ENCODE data around the gene FLT1.

The FLT1 gene

GRCh38 chr13:28357247-28357825 is 137.6 kb downstream of the FLT1 start:
- H3K27ac ChIP-seq, result no peak overlapping the region
- no peak for DNase-seq (ENCODE audit: low read depth, low spot score)

- no peak overlapping the region for H3K27ac ChIP-seq
- DNase-seq (ENCODE audit: low read depth, low spot score), result no peak
These were observed 138.3 kb downstream of the FLT1 start for GRCh38 chr13:28356561-28357021.

DNA sequence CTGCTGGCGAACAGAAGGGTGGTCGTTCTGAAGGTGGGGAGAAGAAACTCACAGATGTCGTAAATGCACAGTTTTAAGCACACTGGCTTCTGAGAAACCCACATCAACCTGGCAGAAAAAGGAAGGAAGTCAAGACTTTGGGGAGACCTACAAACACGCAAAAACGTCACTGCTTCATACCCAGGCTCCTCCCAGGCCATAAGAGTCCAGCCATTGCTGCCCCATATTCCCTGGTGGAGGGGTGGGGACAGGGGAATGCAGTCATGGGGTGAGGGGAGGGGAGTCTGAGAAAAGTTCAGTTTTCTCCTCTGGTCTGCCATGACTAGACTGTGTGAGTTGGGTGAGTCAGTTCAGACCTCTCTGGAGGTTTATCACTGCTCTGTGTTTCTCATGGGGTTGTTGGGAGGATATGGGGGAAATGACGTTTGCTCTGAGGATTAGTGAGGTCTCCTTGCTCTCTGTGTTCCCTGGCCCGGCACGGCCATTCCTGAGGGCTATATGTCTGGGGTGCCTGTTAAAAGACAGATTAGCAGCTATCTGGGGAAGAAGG is 139.0 kb downstream of the FLT1 start:
- no peak for DNase-seq (ENCODE audit: low read depth, low spot score)

DNA sequence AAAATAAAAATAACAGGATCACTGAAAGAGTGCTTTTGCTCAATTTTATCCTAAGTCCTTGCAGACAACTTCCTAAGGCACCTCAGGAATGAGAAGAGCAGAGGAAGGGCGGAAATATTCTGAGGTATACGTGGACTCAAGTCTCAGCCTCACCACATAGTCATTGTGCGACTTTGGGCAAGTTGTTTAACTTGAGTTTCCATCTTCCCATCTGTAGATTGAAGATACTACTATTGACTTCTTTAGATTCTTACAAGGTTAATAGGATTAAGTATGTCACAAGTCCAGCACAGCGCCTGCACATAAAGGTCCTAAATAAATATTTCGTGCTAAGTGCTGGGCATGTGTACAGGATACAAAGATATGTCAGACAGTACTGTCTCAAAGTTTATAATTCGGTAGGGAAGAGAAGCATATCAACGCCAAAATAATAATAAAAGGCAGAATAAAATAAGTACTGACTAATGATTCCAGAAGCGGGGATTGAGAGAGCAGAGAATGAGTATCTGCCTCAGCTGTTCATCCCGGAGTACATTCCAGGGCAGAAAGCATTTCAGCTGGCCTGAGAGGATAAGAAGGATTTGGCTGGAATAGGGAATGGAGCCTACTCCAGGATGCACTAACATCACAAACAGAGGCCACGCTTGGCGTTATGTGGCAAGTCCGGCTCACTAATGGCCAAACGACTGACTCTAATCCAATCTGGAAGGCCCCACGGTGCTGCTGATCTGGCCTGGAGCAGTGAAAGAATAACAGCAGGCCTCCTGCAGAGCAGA is 139.7 kb downstream of the FLT1 start:
- H3K27ac ChIP-seq, result no peak overlapping the region
- DNase-seq (ENCODE audit: low read depth, low spot score), result no peak

More for the DNA sequence above, 139.0 kb downstream of the FLT1 start:
- H3K27ac ChIP-seq, result no peak overlapping the region

GRCh38 chr13:28353679-28354078 is 141.2 kb downstream of the FLT1 start:
- H3K27ac ChIP-seq, result no peak overlapping the region
- no peak for DNase-seq (ENCODE audit: low read depth, low spot score)

DNA sequence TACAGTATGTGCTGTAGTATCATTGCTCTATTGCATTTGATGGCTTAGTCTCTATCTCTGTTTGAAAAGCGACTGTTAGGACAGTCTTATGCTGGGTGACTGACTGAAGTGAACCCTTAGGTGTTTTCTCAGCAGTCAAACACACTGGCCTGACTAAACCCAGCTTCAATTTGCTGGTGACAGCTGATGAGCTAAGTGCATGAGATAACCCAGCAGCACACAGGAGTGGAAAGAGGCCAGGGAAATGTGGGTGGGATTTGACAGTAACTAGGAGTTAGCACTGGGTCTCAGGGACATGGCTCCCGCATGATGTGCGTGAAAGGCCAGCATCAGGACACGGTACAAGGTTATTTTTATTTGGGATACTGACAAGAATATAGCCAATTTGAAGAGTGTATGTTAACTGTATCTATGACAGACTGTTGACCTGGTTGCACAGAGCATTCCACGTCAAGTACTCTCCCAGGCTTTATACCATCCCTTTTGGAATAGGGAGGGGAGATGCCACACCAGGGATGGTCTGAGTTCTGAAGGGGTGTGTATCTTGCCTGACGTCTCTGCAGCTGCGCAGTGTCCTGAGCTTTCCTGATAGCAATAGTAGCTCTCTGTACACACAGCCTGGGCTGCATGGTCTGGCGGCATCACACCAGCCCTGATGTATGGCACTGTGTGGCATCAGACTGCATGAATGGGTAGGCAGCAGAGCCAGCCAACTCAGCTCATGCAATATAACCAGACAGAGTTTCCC is 144.8 kb downstream of the FLT1 start:
- H3K27ac ChIP-seq, result no peak overlapping the region
- DNase-seq (ENCODE audit: low read depth, low spot score), result no peak

- no peak for DNase-seq (ENCODE audit: low read depth, low spot score)
- H3K27ac ChIP-seq, result no peak overlapping the region
These were observed 145.6 kb downstream of the FLT1 start for GRCh38 chr13:28349371-28349770.

DNA sequence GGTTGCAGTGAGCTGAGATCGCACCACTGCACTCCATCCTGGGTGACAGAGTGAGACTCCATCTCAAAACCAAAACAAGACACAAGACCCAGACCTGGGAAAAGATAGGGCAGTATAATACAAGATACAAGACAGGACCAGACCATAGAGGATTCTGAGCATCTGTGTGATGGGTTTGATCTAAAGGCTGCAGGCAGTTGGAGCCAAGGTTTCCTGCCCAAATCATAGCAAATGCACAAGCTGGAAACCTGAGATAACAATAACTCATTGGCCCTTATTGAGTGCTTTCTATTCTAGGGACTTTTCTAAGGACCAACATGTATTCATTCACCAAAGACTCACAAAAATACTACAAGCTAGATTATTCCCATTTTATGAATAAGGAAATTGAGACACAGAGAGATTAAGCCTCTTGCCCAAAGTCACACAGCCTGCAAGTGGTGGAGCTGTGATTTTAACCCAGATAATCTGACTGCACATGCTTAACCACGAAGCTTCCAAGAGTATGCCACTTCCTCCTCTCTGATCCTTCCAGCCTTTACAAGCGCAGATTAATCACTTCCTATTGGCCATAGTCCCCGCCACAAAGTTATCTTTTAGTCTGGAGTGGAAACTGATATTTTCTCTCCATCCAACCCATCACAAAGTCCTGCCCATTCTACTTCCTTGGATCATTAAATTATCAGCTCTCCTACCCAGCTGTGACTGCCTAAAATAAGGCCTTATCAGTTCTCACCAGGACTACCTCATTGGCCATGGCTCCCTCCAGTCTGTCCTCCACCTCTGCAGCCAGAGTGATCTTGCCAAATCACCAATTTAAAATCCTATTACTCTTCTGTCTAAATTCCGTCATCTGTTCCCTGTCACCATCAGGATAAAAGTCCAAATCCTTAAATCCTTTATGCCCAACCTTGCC is 147.2 kb downstream of the FLT1 start:
- DNase-seq (ENCODE audit: low read depth, low spot score), result no peak
- no peak overlapping the region for H3K27ac ChIP-seq

DNA sequence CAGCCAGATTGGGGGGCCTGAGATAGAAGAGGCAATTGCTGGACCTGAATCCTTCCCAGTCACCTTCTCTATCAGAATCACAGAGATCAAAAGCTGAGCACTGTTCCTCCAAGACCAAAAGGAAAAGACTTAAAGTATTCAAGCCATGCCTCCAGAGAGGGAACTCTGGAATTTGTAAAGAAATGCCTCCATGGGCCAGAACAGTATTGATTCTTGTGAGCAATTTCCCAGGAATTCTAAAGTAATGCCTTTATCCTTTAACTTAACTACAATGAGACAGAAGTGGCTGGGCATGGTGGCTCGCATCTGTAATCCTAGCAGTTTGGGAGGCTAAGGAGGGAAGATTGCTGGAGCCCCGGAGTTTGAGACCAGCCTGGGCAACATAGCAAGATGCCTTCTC is 148.8 kb downstream of the FLT1 start:
- DNase-seq (ENCODE audit: low read depth, low spot score), result no peak
- no peak overlapping the region for H3K27ac ChIP-seq

DNA sequence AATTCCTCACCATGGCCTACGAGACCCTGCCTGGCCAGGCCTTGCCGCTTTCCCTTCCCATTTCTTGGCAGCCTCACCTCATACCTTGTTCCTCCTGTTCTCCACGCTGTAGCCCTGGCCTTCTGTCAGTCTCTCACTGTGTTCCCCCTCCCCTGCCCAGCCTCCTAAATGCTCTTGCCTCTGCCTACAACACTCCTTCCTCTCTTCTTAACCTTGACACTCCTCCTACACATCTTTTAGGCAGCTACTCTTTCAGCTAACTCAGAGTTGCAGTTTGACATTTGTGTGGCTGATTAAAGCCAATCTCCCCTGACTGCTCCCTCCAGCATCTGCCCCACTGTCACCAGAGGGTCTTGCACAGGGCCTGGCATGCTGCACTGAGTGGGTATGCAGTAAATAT is 150.8 kb downstream of the FLT1 start:
- no peak overlapping the region for H3K27ac ChIP-seq
- no peak for DNase-seq (ENCODE audit: low read depth, low spot score)

DNA sequence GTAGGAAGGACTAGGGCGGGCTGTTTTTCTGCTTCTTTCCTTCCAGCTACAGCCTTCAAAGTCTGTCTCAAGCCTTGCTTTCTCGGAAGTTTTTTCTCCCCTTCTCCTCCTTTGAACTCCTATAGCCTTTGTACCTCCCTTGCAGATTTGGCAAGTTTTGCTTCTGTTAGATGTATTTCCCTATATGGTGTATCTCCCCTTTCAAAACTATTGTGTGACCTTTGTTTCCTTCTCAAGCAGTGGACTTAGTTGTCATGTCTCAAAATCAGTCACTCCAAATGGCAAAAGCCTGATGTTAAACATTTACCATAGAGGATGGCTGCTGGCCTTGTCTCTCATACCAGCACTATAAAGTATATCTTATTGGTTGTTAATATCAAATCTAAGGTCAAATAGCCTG is 152.7 kb downstream of the FLT1 start:
- H3K27ac ChIP-seq, result no peak overlapping the region
- DNase-seq (ENCODE audit: low read depth, low spot score), result no peak

DNA sequence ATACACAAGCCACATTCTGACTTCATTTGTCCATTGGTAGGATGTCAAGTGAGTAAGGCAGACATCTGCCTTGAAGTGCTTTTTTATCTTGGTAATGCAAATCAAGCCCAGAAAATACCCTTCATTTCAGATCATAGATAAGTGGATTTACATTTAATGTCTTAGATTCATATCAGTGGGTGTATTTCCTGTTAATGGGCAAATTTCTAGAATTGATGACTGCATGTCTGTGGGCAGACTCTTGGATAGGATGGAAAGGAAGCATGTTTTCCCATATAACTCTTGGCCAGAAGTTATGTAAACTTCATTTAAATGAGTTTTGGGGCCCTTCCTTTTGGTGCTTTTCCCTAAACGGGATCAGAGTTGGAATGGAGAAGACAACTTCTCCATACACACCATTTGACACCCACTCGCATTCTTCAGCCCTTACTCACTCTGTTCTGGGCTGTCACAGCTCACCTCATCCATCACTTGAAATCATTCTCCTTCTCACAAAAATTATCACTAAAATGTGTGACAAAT is 154.6 kb downstream of the FLT1 start:
- no peak for DNase-seq (ENCODE audit: low read depth, low spot score)
- no peak overlapping the region for H3K27ac ChIP-seq

DNA sequence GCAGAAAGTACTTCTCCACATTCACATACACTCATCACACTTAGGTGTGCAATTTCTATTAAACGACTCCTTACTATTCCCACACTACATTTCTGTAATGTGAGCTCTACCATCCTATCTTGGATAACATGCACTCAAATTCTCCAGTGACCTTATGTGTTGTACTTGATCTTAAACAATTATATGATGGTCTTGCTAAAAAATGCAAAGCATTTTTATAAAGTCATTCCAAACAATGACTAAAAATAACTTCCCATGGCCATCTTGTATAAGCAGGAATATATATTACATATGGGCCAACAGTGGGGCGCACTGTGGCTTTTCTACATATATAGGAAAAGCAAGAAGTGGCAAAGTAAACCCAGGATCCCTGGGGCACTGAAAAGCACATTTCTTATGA is 155.5 kb downstream of the FLT1 start:
- no peak for DNase-seq (ENCODE audit: low read depth, low spot score)
- no peak overlapping the region for H3K27ac ChIP-seq

GRCh38 chr13:28338742-28339141 is 156.2 kb downstream of the FLT1 start:
- no peak for DNase-seq (ENCODE audit: low read depth, low spot score)
- H3K27ac ChIP-seq, result no peak overlapping the region

- H3K27ac ChIP-seq, result no peak overlapping the region
- DNase-seq (ENCODE audit: low read depth, low spot score), result no peak
These were observed 156.8 kb downstream of the FLT1 start for GRCh38 chr13:28338006-28338574.

DNA sequence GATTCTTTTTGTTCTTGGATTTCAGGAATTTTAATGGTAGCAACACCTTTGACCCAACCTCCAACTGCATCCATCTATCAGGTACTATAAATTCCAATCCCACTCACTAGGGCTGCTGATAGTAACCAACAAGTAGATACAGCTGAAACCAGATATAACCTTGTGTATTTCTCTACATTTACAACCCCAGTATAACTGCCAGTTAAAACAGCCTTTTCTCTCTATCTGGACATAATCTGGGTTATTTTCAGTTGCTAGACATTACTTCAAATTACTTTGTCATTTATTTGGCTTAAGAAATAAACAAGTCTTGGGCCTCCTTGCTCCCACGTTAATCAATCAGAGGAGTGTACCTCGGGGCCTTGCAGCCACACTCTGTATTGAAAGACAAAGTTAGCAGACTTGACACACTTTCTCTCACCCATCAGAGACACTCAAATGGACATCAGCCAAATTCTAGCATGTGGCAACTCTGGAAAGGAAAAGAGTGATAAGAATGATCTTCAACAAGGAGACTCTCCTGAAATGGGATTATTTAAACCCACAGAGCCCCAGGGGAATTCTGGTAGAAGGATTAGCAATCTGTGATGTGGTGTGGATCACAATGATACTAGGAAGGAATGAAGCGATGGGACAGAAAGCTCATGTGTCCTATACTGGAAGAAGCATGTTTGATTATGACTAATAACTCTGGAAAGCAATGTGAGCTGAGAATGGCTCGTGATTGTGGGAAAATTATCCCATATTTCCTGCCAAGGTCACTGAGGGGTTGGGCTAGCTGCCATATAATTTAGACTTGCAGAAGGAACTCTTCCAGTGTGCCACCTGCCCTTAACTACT is 157.5 kb downstream of the FLT1 start:
- H3K27ac ChIP-seq, result no peak overlapping the region
- no peak for DNase-seq (ENCODE audit: low read depth, low spot score)

DNA sequence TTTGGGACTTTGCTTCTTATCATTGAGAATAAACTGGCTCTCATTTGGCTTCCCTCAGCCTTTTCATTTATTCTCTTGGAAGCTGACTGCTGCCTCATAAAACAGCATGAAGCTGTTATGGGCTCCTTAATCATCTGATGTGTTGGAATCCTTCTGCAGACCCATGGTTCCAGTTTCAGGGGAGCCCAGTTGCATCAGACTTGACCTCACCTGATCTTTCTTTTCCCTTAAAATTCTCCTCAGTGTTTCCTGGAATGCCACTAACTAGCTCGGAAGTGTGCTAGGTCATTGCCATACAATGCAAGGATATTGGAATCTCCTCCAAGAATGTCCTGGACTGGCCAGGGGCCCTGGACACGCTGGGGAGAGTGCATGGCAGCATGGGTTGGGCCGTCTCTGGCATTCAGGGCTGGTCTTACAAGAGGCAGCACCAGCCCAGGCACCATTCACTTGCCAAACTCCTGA is 158.7 kb downstream of the FLT1 start:
- no peak overlapping the region for H3K27ac ChIP-seq
- DNase-seq (ENCODE audit: low read depth, low spot score), result no peak

- H3K27ac ChIP-seq, result no peak overlapping the region
- no peak for DNase-seq (ENCODE audit: low read depth, low spot score)
These were observed 161.6 kb downstream of the FLT1 start for GRCh38 chr13:28333204-28333881.

Measured in epithelial cell of prostate (primary cell).